Measurements from ENCODE around the gene SETSIP. TPM values are rescaled to one million over a fixed set of nuclear protein-coding genes. Genes with fewer than 3 reads are reported as not detected.

Gene SETSIP
- total and polyA plus RNA-seq, 2 donors (not counting 1 experiment from before 2014, with no cell fraction given): not detected

GRCh38 chr1:92085727-92086126 lies 10.5 kb upstream of the SETSIP start:
- Histone ChIP-seq H3K9ac (ENCODE audit: low read length) (no peak overlapping the region), H3K79me2 (ENCODE audit: control insufficient read depth, insufficient read depth, low read length) (no peaks in the 10 kb centered on the region), H2AFZ (ENCODE audit: insufficient read depth, low read depth, low read length, poor library complexity, severe bottlenecking) (no peak overlapping the region), H4K20me1 (ENCODE audit: control insufficient read depth, insufficient read depth, low read length, poor library complexity, severe bottlenecking) (no peaks in the 10 kb centered on the region), H3K27me3 (replicated peaks in 1 of 4; ENCODE audit: control extremely low read depth in 1 of 4, control insufficient read depth in 3 of 4, insufficient read depth in 4 of 4, low read length in 3 of 4) (no peaks in the 10 kb centered on the region), H3K4me1 (ENCODE audit: control insufficient read depth in 2 of 2, insufficient read depth in 2 of 2, low read length in 2 of 2) (peaks cover 0 to 5% of the 10 kb centered on the region in 2 donors), H3K36me3 (replicated peaks in 1 of 2; ENCODE audit: control extremely low read depth in 1 of 2, control insufficient read depth in 1 of 2, extremely low read depth in 1 of 2, insufficient read depth in 2 of 2, low read length in 1 of 2) (no peaks in the 10 kb centered on the region), H3K9me3 (ENCODE audit: control extremely low read depth in 1 of 3, control insufficient read depth in 2 of 3, insufficient read depth in 1 of 3, low read length in 2 of 3) (peaks cover 0 to 18% (median 15%) of the 10 kb centered on the region in 3 donors), H3K4me3 (ENCODE audit: control extremely low read depth in 1 of 5, extremely low read depth in 1 of 5, insufficient read depth in 1 of 5, low read depth in 2 of 5, low read length in 4 of 5) (no peak overlapping the region), H3K4me2 (replicated peaks; ENCODE audit: low read depth, low read length, poor library complexity, severe bottlenecking) (no peak overlapping the region), H3K27ac (ENCODE audit: low read length in 2 of 2) (no peak overlapping the region)
- POLR2A ChIA-PET: no interaction called here
- no peak overlapping the region for H3K4me3 Mint-ChIP-seq
- CTCF ChIA-PET: no interaction called here
- TF ChIP-seq CTCF (IDR thresholded peaks at IDR 0.05) (no peak), EZH2 (IDR thresholded peaks at IDR 0.05; ENCODE audit: borderline replicate concordance, insufficient read depth, low read depth, low read length, poor library complexity, severe bottlenecking) (no peak)
- intact Hi-C loops (cut with micrococcal nuclease): no loop called here
- 97% methylated on average over 4 of the region's 4 CpGs for WGBS (ENCODE audit: insufficient coverage)
- H3K27me3 Mint-ChIP-seq: peaks cover 4% of the 10 kb centered on the region
- ATAC-seq (ENCODE audit: low read depth) (no peak), DNase-seq (no peak)
- H3K9me3 Mint-ChIP-seq (ENCODE audit: insufficient read depth): peaks cover 12% of the 10 kb centered on the region
- H3K4me1 Mint-ChIP-seq: peaks cover 3% of the 10 kb centered on the region
- no peak overlapping the region for H3K27ac Mint-ChIP-seq

GRCh38 chr1:92084651-92085050 lies 9.4 kb upstream of the SETSIP start:
- Histone ChIP-seq H4K20me1 (ENCODE audit: control insufficient read depth, insufficient read depth, low read length, poor library complexity, severe bottlenecking) (no peaks in the 10 kb centered on the region), H3K79me2 (ENCODE audit: control insufficient read depth, insufficient read depth, low read length) (no peaks in the 10 kb centered on the region), H3K9me3 (ENCODE audit: control extremely low read depth in 1 of 3, control insufficient read depth in 2 of 3, insufficient read depth in 1 of 3, low read length in 2 of 3) (peaks cover 0 to 18% (median 15%) of the 10 kb centered on the region in 3 donors), H3K27ac (ENCODE audit: low read length in 2 of 2) (no peak overlapping the region), H3K4me3 (ENCODE audit: control extremely low read depth in 1 of 5, extremely low read depth in 1 of 5, insufficient read depth in 1 of 5, low read depth in 2 of 5, low read length in 4 of 5) (no peak overlapping the region), H3K27me3 (replicated peaks in 1 of 4; ENCODE audit: control extremely low read depth in 1 of 4, control insufficient read depth in 3 of 4, insufficient read depth in 4 of 4, low read length in 3 of 4) (no peaks in the 10 kb centered on the region), H2AFZ (ENCODE audit: insufficient read depth, low read depth, low read length, poor library complexity, severe bottlenecking) (no peak overlapping the region), H3K9ac (ENCODE audit: low read length) (no peak overlapping the region), H3K36me3 (replicated peaks in 1 of 2; ENCODE audit: control extremely low read depth in 1 of 2, control insufficient read depth in 1 of 2, extremely low read depth in 1 of 2, insufficient read depth in 2 of 2, low read length in 1 of 2) (no peaks in the 10 kb centered on the region), H3K4me1 (ENCODE audit: control insufficient read depth in 2 of 2, insufficient read depth in 2 of 2, low read length in 2 of 2) (peaks cover 0 to 11% of the 10 kb centered on the region in 2 donors), H3K4me2 (replicated peaks; ENCODE audit: low read depth, low read length, poor library complexity, severe bottlenecking) (no peak overlapping the region)
- Mint-ChIP-seq H3K27me3 (peaks cover 4% of the 10 kb centered on the region), H3K9me3 (ENCODE audit: insufficient read depth) (peaks cover 12% of the 10 kb centered on the region), H3K27ac (no peak overlapping the region), H3K4me3 (no peak overlapping the region), H3K4me1 (peaks cover 12% of the 10 kb centered on the region)
- TF ChIP-seq CTCF (IDR thresholded peaks at IDR 0.05) (no peak), EZH2 (IDR thresholded peaks at IDR 0.05; ENCODE audit: borderline replicate concordance, insufficient read depth, low read depth, low read length, poor library complexity, severe bottlenecking) (no peak)
- POLR2A ChIA-PET: no interaction called here
- intact Hi-C loops (cut with micrococcal nuclease): no loop called here
- CTCF ChIA-PET: no interaction called here
- DNase-seq (no peak), ATAC-seq (ENCODE audit: low read depth) (no peak)
- WGBS (ENCODE audit: insufficient coverage): 100% methylated on average over 1 of the region's 1 CpG

All from B cell (primary cell).